Neuronal stem cell (in vitro differentiated cells): Measurements from ENCODE around the gene ELOVL1.

Experiments used
- DNase-seq: peaks from one replicate; pipeline ENCODE4 v3.0.0-alpha.2; 2013; ENCODE audit warnings: low spot score
- H2AFZ ChIP-seq: one replicate; pipeline ENCODE4 v1.6.1; 2013; ENCODE audit warnings: mild to moderate bottlenecking, low read length, inconsistent platforms
- H2AK5ac ChIP-seq: 2 replicates; pipeline ENCODE4 v1.6.1; 2013; ENCODE audit warnings: low read depth, mild to moderate bottlenecking, inconsistent platforms, low read length, moderate library complexity, mixed read lengths
- H2BK120ac ChIP-seq: 2 replicates; pipeline ENCODE4 v1.6.1; 2013; ENCODE audit warnings: low read depth, mild to moderate bottlenecking, inconsistent platforms, low read length, moderate library complexity, mixed read lengths
- H2BK12ac ChIP-seq: one replicate; pipeline ENCODE4 v1.6.1; 2013; ENCODE audit warnings: low read length, inconsistent platforms
- H2BK15ac ChIP-seq: 2 replicates; pipeline ENCODE4 v1.6.1; 2013; ENCODE audit warnings: mild to moderate bottlenecking, low read length, inconsistent platforms, mixed read lengths
- H2BK5ac ChIP-seq: one replicate; pipeline ENCODE4 v1.6.1; 2013; ENCODE audit warnings: inconsistent platforms, mild to moderate bottlenecking, low read length, moderate library complexity
- H3K14ac ChIP-seq: one replicate; pipeline ENCODE4 v1.6.1; 2013; ENCODE audit warnings: low read length, inconsistent platforms
- H3K18ac ChIP-seq: 2 replicates; pipeline ENCODE4 v1.6.1; 2013; ENCODE audit warnings: low read length, inconsistent platforms
- H3K23ac ChIP-seq: 2 replicates; pipeline ENCODE4 v1.6.1; 2013; ENCODE audit warnings: low read depth, mild to moderate bottlenecking, mixed read lengths, low read length, inconsistent platforms; ENCODE audit not compliant: poor library complexity
- H3K27ac ChIP-seq: replicated peaks from 3 replicates; pipeline ENCODE4 v1.5.1; 2013; ENCODE audit warnings: low read length, inconsistent platforms
- H3K27me3 ChIP-seq, 3 experiments: 2 replicates each; pipeline ENCODE4 v1.6.1; 2013; ENCODE audit warnings: low read length in 3 of 3, mild to moderate bottlenecking in 2 of 3, inconsistent platforms in 1 of 3, low read depth in 1 of 3, mixed read lengths in 1 of 3, moderate library complexity in 1 of 3; ENCODE audit not compliant: control insufficient read depth in 3 of 3, insufficient read depth in 3 of 3
- H3K36me3 ChIP-seq, 2 donors: replicated peaks in 1 of 2; 2 replicates each; pipeline ENCODE4 v1.6.1; 2013; ENCODE audit warnings: low read length in 2 of 2; ENCODE audit not compliant: control insufficient read depth in 2 of 2, insufficient read depth in 2 of 2
- H3K4ac ChIP-seq: 2 replicates; pipeline ENCODE4 v1.6.1; 2013; ENCODE audit warnings: inconsistent platforms, mild to moderate bottlenecking, low read length, moderate library complexity
- H3K4me1 ChIP-seq, 2 donors: 1 replicate in 1 of 2; 2 replicates in 1 of 2; pipeline ENCODE4 v1.6.1; 2013; ENCODE audit warnings: low read length in 2 of 2, low read depth in 1 of 2; ENCODE audit not compliant: control insufficient read depth in 2 of 2, insufficient read depth in 1 of 2
- H3K4me2 ChIP-seq: one replicate; pipeline ENCODE4 v1.6.1; 2013; ENCODE audit warnings: mild to moderate bottlenecking, low read length, inconsistent platforms; ENCODE audit not compliant: insufficient read depth, poor library complexity, severe bottlenecking
- H3K4me3 ChIP-seq, 2 donors: 2 replicates each; pipeline ENCODE4 v1.5.1; 2013; ENCODE audit warnings: low read length in 2 of 2, mild to moderate bottlenecking in 2 of 2, inconsistent platforms in 1 of 2, moderate library complexity in 1 of 2
- H3K79me1 ChIP-seq: one replicate; pipeline ENCODE4 v1.6.1; 2013; ENCODE audit warnings: low read depth, mild to moderate bottlenecking, inconsistent platforms, low read length, moderate library complexity
- H3K9ac ChIP-seq: one replicate; pipeline ENCODE4 v1.6.1; 2013; ENCODE audit warnings: mild to moderate bottlenecking, low read depth, low read length, inconsistent platforms; ENCODE audit not compliant: poor library complexity
- H3K9me3 ChIP-seq, 2 donors: replicated peaks in 1 of 2; 2 replicates each; pipeline versions ENCODE3 to v1.6.1; 2013; ENCODE audit warnings: low read length in 2 of 2, mild to moderate bottlenecking in 2 of 2, inconsistent platforms in 1 of 2, low read depth in 1 of 2, mixed read lengths in 1 of 2, moderate library complexity in 1 of 2; ENCODE audit not compliant: control insufficient read depth in 2 of 2, insufficient read depth in 1 of 2
- H4K8ac ChIP-seq: one replicate; pipeline ENCODE4 v1.6.1; 2013; ENCODE audit warnings: low read depth, mild to moderate bottlenecking, inconsistent platforms, low read length, moderate library complexity
- H4K91ac ChIP-seq: one replicate; pipeline ENCODE4 v1.6.1; 2013; ENCODE audit warnings: low read length, low read depth, mild to moderate bottlenecking, inconsistent platforms; ENCODE audit not compliant: poor library complexity
- WGBS, 2 donors: extraction: QIAGEN DNeasy Blood & Tissue Kit; methylation state at CpG; one replicate each; pipeline ENCODE4 v1.1.7; 2013; ENCODE audit warnings: missing lambda C conversion rate in 2 of 2, mixed read lengths in 1 of 2; ENCODE audit not compliant: insufficient read length in 2 of 2, insufficient replicate concordance in 1 of 2; ENCODE audit errors: extremely low coverage in 2 of 2; 5-methylcytosine and 5-hydroxymethylcytosine counted together

The ELOVL1 gene

GRCh38 chr1:43327549-43328292 is 40.1 kb downstream of the ELOVL1 start:
- H2BK120ac ChIP-seq: no peak overlapping the region
- H3K9ac ChIP-seq: no peak overlapping the region
- H3K79me1 ChIP-seq: no peaks in the 10 kb centered on the region
- H3K23ac ChIP-seq: no peak overlapping the region
- no peak overlapping the region for H2BK15ac ChIP-seq
- no peak for DNase-seq
- no peak overlapping the region for H3K18ac ChIP-seq
- H3K4me3 ChIP-seq: no peak overlapping the region
- no peak overlapping the region for H3K27ac ChIP-seq
- no peak overlapping the region for H3K14ac ChIP-seq
- no peak overlapping the region for H2AK5ac ChIP-seq
- H2BK12ac ChIP-seq: no peak overlapping the region
- no peaks in the 10 kb centered on the region for H3K36me3 ChIP-seq
- peaks cover 3 to 6% of the 10 kb centered on the region in 2 donors for H3K9me3 ChIP-seq
- no CpG with 5 or more reads among the region's 1 CpG for WGBS, 2 donors
- H3K4me1 ChIP-seq: peaks cover 0 to 3% of the 10 kb centered on the region in 2 donors
- H3K4me2 ChIP-seq: no peak overlapping the region
- no peak overlapping the region for H3K4ac ChIP-seq
- no peak overlapping the region for H4K8ac ChIP-seq
- no peak overlapping the region for H4K91ac ChIP-seq
- no peaks in the 10 kb centered on the region for H3K27me3 ChIP-seq
- H2AFZ ChIP-seq: no peak overlapping the region
- H2BK5ac ChIP-seq: no peak overlapping the region

DNA sequence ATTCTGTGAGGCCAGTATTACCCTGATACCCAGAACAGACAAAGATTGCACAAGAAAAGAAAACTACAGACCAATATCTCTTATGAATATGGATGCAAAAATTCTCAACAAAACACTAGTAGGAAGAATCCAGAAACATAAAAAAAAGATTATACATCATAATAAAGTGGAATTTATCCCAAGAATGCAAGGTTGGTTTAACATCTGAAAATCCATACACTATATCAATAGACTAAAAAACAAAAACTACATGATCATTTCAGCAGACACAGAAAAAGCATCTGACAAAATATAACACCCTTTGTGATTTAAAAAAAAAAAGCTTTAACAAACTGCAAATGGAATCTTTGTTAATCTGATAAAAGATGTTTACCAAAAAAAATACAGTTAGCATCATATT is 42.4 kb downstream of the ELOVL1 start:
- no peak overlapping the region for H2BK12ac ChIP-seq
- no peak for DNase-seq
- no peak overlapping the region for H3K4me3 ChIP-seq
- no peak overlapping the region for H2BK120ac ChIP-seq
- no peak overlapping the region for H2BK15ac ChIP-seq
- H3K23ac ChIP-seq: no peak overlapping the region
- peaks cover 0 to 3% of the 10 kb centered on the region in 2 donors for H3K4me1 ChIP-seq
- H4K8ac ChIP-seq: no peak overlapping the region
- no peak overlapping the region for H2BK5ac ChIP-seq
- no peaks in the 10 kb centered on the region for H3K27me3 ChIP-seq
- no peaks in the 10 kb centered on the region for H3K36me3 ChIP-seq
- H2AK5ac ChIP-seq: no peak overlapping the region
- H3K79me1 ChIP-seq: no peaks in the 10 kb centered on the region
- H3K14ac ChIP-seq: no peak overlapping the region
- H3K27ac ChIP-seq: no peak overlapping the region
- H4K91ac ChIP-seq: no peak overlapping the region
- no peak overlapping the region for H3K18ac ChIP-seq
- peaks cover 3 to 6% of the 10 kb centered on the region in 2 donors for H3K9me3 ChIP-seq
- H3K4me2 ChIP-seq: no peak overlapping the region
- no peak overlapping the region for H3K9ac ChIP-seq
- no peak overlapping the region for H2AFZ ChIP-seq
- H3K4ac ChIP-seq: no peak overlapping the region

GRCh38 chr1:43324810-43325209 is 43.0 kb downstream of the ELOVL1 start:
- H3K36me3 ChIP-seq: no peaks in the 10 kb centered on the region

GRCh38 chr1:43322506-43322905 is 45.3 kb downstream of the ELOVL1 start:
- Histone ChIP-seq H3K4ac (no peak overlapping the region), H2BK15ac (no peak overlapping the region), H3K36me3 (no peaks in the 10 kb centered on the region), H3K23ac (no peak overlapping the region), H2BK5ac (no peak overlapping the region), H3K4me2 (no peak overlapping the region), H3K79me1 (no peaks in the 10 kb centered on the region), H3K27me3 (no peaks in the 10 kb centered on the region), H2AFZ (no peak overlapping the region), H3K4me3 (no peak overlapping the region), H2AK5ac (no peak overlapping the region), H3K14ac (no peak overlapping the region), H4K91ac (no peak overlapping the region), H3K9me3 (peaks cover 0 to 1% of the 10 kb centered on the region in 2 donors), H3K27ac (no peak overlapping the region), H3K9ac (no peak overlapping the region), H4K8ac (no peak overlapping the region), H3K18ac (no peak overlapping the region), H3K4me1 (peaks cover 0 to 5% of the 10 kb centered on the region in 2 donors), H2BK12ac (no peak overlapping the region), H2BK120ac (no peak overlapping the region)
- WGBS, 2 donors: no CpG with 5 or more reads among the region's 5 CpGs
- DNase-seq: no peak

More at GRCh38 chr1:43324810-43325209, 43.0 kb downstream of the ELOVL1 start:
- H3K4me2 ChIP-seq: no peak overlapping the region
- no peak overlapping the region for H3K18ac ChIP-seq
- H3K4me1 ChIP-seq: no peaks in the 10 kb centered on the region
- no peak overlapping the region for H3K14ac ChIP-seq
- no CpG with 5 or more reads among the region's 1 CpG for WGBS, 2 donors
- H2BK12ac ChIP-seq: no peak overlapping the region
- no peak overlapping the region for H2AK5ac ChIP-seq
- H3K27ac ChIP-seq: no peak overlapping the region
- H3K4ac ChIP-seq: no peak overlapping the region
- H2BK5ac ChIP-seq: no peak overlapping the region
- H4K8ac ChIP-seq: no peak overlapping the region
- no peak overlapping the region for H3K4me3 ChIP-seq
- no peak overlapping the region for H4K91ac ChIP-seq
- H3K27me3 ChIP-seq: no peaks in the 10 kb centered on the region
- no peak overlapping the region for H2AFZ ChIP-seq
- no peak overlapping the region for H2BK120ac ChIP-seq
- no peak overlapping the region for H3K23ac ChIP-seq
- no peak for DNase-seq
- H2BK15ac ChIP-seq: no peak overlapping the region
- no peak overlapping the region for H3K9ac ChIP-seq
- H3K79me1 ChIP-seq: no peaks in the 10 kb centered on the region
- peaks cover 3 to 6% of the 10 kb centered on the region in 2 donors for H3K9me3 ChIP-seq
